CD4-positive, alpha-beta T cell (primary cell): ENCODE results near the gene METTL25. TPM values are rescaled to one million over a fixed set of nuclear protein-coding genes. Genes with fewer than 3 reads are reported as not detected.

Source experiments
- ATAC-seq: fragments of 200-7000 bp; cut with Tn5 transposase; one replicate; pipeline ENCODE4 v1.10.0; 2022; ENCODE audit warnings: mild to moderate bottlenecking; ENCODE audit not compliant: poor library complexity
- CTCF ChIA-PET: fragments of 350-600 bp; sonication (Branson Sonifier 250); formaldehyde crosslinking; loops from one replicate; lab custom pipeline; 2021; ENCODE audit warnings: antibody characterized with exemption, inconsistent platforms; lab: Charles Lee
- POLR2A ChIA-PET: fragments of 350-600 bp; sonication (Branson Sonifier 250); formaldehyde crosslinking; loops from one replicate; lab custom pipeline; 2021; ENCODE audit warnings: antibody characterized with exemption, inconsistent platforms; lab: Charles Lee
- DNase-seq, 14 experiments: peaks; one replicate each; pipeline ENCODE4 v3.0.0-alpha.2; 2013 to 2020; ENCODE audit warnings: mixed read lengths in 2 of 14
- H3K27ac ChIP-seq, 2 donors: one replicate each; pipeline versions ENCODE4 v1.5.1 to v1.7.0; 2013; ENCODE audit warnings: low read length in 2 of 2, low read depth in 1 of 2, mild to moderate bottlenecking in 1 of 2
- H3K27me3 ChIP-seq, 2 experiments: 1 replicate in 1 of 2; 2 replicates in 1 of 2; pipeline versions ENCODE4 v1.6.1 to v1.7.0; 2013; ENCODE audit warnings: low read length in 2 of 2, control low read depth in 1 of 2, mild to moderate bottlenecking in 1 of 2, moderate library complexity in 1 of 2; ENCODE audit not compliant: insufficient read depth in 2 of 2, control insufficient read depth in 1 of 2
- H3K36me3 ChIP-seq: one replicate; pipeline ENCODE4 v1.6.1; 2013; ENCODE audit warnings: low read length, control low read depth; ENCODE audit not compliant: insufficient read depth
- H3K4me1 ChIP-seq: one replicate; pipeline ENCODE4 v1.6.1; 2013; ENCODE audit warnings: low read length, control low read depth; ENCODE audit not compliant: insufficient read depth
- H3K4me3 ChIP-seq: one replicate; pipeline ENCODE4 v1.5.1; 2013; ENCODE audit warnings: mild to moderate bottlenecking, low read length, moderate library complexity
- H3K9me3 ChIP-seq, 2 experiments: 1 replicate in 1 of 2; 2 replicates in 1 of 2; pipeline versions ENCODE4 v1.6.1 to v1.7.0; 2013; ENCODE audit warnings: low read length in 2 of 2, mild to moderate bottlenecking in 2 of 2, control low read depth in 1 of 2, moderate library complexity in 1 of 2; ENCODE audit not compliant: control insufficient read depth in 1 of 2, insufficient read depth in 1 of 2
- H3K27ac Mint-ChIP-seq: one replicate; pipeline ENCODE4 v1.8.0; 2020; ENCODE audit warnings: mixed read lengths
- H3K27me3 Mint-ChIP-seq: one replicate; pipeline ENCODE4 v1.8.0; 2021; ENCODE audit warnings: mixed read lengths
- H3K36me3 Mint-ChIP-seq: one replicate; pipeline ENCODE4 v1.8.0; 2021; ENCODE audit warnings: low read depth, mixed read lengths
- H3K4me1 Mint-ChIP-seq: one replicate; pipeline ENCODE4 v1.8.0; 2021; ENCODE audit warnings: low read depth, mixed read lengths
- H3K4me3 Mint-ChIP-seq: one replicate; pipeline ENCODE4 v1.8.0; 2020; ENCODE audit warnings: mild to moderate bottlenecking, mixed read lengths
- H3K9me3 Mint-ChIP-seq: one replicate; pipeline ENCODE4 v1.8.0; 2020; ENCODE audit warnings: mixed read lengths
- CTCF ChIP-seq: fragments of 200-600 bp; IDR thresholded peaks from one replicate; pipeline ENCODE4 v1.8.0; 2022; ENCODE audit warnings: antibody characterized with exemption, mild to moderate bottlenecking
- intact Hi-C, 2 experiments: fragments of 100-400 bp; cut with DNase I in 1 of 2; cut with micrococcal nuclease in 1 of 2; formaldehyde crosslinking; loops; one replicate each; pipeline versions ENCODE4 v1.15.1 to v1.9.0; 2023 to 2025; cut with DNase I, micrococcal nuclease
- total RNA-seq, 174 experiments: library from RNA in 2 of 174; stranded (reverse) in 2 of 174; gene quantifications; one replicate each; pipeline ENCODE4 v1.2.3 and lab custom pipeline; 2021 to 2026

METTL25 gene
- total RNA-seq, 2 experiments from 2014 or later: 12.4 to 12.6 TPM

GRCh38 chr12:82515652-82516051 lies 157.3 kb downstream of the METTL25 start:
- H3K36me3 Mint-ChIP-seq: no peaks in the 10 kb centered on the region
- intact Hi-C loops: no loop called here
- H3K27me3 Mint-ChIP-seq: peaks cover 6% of the 10 kb centered on the region
- H3K36me3 ChIP-seq: no peaks in the 10 kb centered on the region
- no peak for ATAC-seq
- ChIA-PET POLR2A (no interaction called here), CTCF (no interaction called here)
- no peaks in the 10 kb centered on the region for H3K4me1 Mint-ChIP-seq
- H3K9me3 Mint-ChIP-seq: no peaks in the 10 kb centered on the region
- H3K27ac ChIP-seq: no peak overlapping the region
- no peak overlapping the region for H3K4me3 Mint-ChIP-seq
- no peak overlapping the region for H3K27ac Mint-ChIP-seq
- H3K9me3 ChIP-seq: no peaks in the 10 kb centered on the region
- no peaks in the 10 kb centered on the region for H3K27me3 ChIP-seq
- H3K4me1 ChIP-seq: no peaks in the 10 kb centered on the region
- no peak overlapping the region for H3K4me3 ChIP-seq
- no peak for TF ChIP-seq CTCF
- DNase-seq: no peak

- H3K36me3 ChIP-seq: no peaks in the 10 kb centered on the region
- no peak overlapping the region for H3K27ac ChIP-seq
- Mint-ChIP-seq H3K4me3 (no peak overlapping the region), H3K36me3 (no peaks in the 10 kb centered on the region), H3K27me3 (peaks cover 6% of the 10 kb centered on the region), H3K27ac (no peak overlapping the region), H3K4me1 (no peaks in the 10 kb centered on the region), H3K9me3 (no peaks in the 10 kb centered on the region)
- peak; percentile 13 for TF ChIP-seq CTCF
- no peak for DNase-seq
- ATAC-seq: no peak
- ChIA-PET POLR2A (no interaction called here), CTCF (no interaction called here)
- H3K9me3 ChIP-seq: no peaks in the 10 kb centered on the region
- no peaks in the 10 kb centered on the region for H3K4me1 ChIP-seq
- H3K27me3 ChIP-seq: no peaks in the 10 kb centered on the region
- intact Hi-C loops: no loop called here
- no peak overlapping the region for H3K4me3 ChIP-seq
Observed at GRCh38 chr12:82517027-82517426, 158.7 kb downstream of the METTL25 start.

GRCh38 chr12:82517808-82518207 lies 159.5 kb downstream of the METTL25 start:
- no peaks in the 10 kb centered on the region for H3K36me3 Mint-ChIP-seq
- TF ChIP-seq CTCF: no peak
- no peaks in the 10 kb centered on the region for H3K27me3 ChIP-seq
- H3K36me3 ChIP-seq: no peaks in the 10 kb centered on the region
- H3K4me1 ChIP-seq: no peaks in the 10 kb centered on the region
- H3K4me1 Mint-ChIP-seq: no peaks in the 10 kb centered on the region
- intact Hi-C loops: no loop called here
- no peak for DNase-seq
- peaks cover 6% of the 10 kb centered on the region for H3K27me3 Mint-ChIP-seq
- H3K27ac ChIP-seq: no peak overlapping the region
- no peaks in the 10 kb centered on the region for H3K9me3 Mint-ChIP-seq
- H3K9me3 ChIP-seq: no peaks in the 10 kb centered on the region
- ChIA-PET CTCF (no interaction called here), POLR2A (no interaction called here)
- no peak overlapping the region for H3K4me3 Mint-ChIP-seq
- no peak overlapping the region for H3K27ac Mint-ChIP-seq
- no peak for ATAC-seq
- no peak overlapping the region for H3K4me3 ChIP-seq
